ENCODE results near the gene TPD52L2.

TPD52L2 gene

DNA sequence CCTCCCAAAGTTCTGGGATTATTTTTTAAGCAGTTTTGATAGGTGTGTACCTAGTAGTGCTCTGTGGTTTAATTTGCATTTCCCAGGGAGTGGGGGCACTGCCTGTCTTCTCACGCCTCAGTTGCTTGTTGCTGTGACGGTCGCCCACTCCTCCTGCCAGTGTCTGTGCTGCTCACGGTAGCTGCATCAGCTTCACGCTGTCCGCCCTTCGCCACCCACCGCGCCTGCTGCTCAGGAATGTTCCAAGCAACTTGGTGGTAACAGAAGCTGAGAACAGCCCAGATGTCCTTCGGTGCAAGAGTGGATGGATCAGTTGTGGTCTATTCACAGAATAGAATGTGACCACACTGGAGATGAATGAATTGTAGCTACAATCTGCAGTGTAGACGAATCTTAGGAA, 52.7 kb downstream of the TPD52L2 start:
- TF ChIP-seq, protein P1, sequence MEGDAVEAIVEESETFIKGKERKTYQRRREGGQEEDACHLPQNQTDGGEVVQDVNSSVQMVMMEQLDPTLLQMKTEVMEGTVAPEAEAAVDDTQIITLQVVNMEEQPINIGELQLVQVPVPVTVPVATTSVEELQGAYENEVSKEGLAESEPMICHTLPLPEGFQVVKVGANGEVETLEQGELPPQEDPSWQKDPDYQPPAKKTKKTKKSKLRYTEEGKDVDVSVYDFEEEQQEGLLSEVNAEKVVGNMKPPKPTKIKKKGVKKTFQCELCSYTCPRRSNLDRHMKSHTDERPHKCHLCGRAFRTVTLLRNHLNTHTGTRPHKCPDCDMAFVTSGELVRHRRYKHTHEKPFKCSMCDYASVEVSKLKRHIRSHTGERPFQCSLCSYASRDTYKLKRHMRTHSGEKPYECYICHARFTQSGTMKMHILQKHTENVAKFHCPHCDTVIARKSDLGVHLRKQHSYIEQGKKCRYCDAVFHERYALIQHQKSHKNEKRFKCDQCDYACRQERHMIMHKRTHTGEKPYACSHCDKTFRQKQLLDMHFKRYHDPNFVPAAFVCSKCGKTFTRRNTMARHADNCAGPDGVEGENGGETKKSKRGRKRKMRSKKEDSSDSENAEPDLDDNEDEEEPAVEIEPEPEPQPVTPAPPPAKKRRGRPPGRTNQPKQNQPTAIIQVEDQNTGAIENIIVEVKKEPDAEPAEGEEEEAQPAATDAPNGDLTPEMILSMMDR (IDR thresholded peaks at IDR 0.05; ENCODE audit: insufficient read depth, low read length), result no peak
- TF ChIP-seq SPI1 (IDR thresholded peaks at IDR 0.05; ENCODE audit: borderline replicate concordance, low read depth), result no peak
- no peak for TF ChIP-seq GABPA (IDR thresholded peaks at IDR 0.05; ENCODE audit: low read depth)
- TF ChIP-seq, protein P2, sequence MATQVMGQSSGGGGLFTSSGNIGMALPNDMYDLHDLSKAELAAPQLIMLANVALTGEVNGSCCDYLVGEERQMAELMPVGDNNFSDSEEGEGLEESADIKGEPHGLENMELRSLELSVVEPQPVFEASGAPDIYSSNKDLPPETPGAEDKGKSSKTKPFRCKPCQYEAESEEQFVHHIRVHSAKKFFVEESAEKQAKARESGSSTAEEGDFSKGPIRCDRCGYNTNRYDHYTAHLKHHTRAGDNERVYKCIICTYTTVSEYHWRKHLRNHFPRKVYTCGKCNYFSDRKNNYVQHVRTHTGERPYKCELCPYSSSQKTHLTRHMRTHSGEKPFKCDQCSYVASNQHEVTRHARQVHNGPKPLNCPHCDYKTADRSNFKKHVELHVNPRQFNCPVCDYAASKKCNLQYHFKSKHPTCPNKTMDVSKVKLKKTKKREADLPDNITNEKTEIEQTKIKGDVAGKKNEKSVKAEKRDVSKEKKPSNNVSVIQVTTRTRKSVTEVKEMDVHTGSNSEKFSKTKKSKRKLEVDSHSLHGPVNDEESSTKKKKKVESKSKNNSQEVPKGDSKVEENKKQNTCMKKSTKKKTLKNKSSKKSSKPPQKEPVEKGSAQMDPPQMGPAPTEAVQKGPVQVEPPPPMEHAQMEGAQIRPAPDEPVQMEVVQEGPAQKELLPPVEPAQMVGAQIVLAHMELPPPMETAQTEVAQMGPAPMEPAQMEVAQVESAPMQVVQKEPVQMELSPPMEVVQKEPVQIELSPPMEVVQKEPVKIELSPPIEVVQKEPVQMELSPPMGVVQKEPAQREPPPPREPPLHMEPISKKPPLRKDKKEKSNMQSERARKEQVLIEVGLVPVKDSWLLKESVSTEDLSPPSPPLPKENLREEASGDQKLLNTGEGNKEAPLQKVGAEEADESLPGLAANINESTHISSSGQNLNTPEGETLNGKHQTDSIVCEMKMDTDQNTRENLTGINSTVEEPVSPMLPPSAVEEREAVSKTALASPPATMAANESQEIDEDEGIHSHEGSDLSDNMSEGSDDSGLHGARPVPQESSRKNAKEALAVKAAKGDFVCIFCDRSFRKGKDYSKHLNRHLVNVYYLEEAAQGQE (IDR thresholded peaks at IDR 0.05; ENCODE audit: insufficient replicate concordance, low read depth), result no peak
- TF ChIP-seq POLR2AphosphoS5 (IDR thresholded peaks at IDR 0.05; ENCODE audit: low read depth), result no peak

DNA sequence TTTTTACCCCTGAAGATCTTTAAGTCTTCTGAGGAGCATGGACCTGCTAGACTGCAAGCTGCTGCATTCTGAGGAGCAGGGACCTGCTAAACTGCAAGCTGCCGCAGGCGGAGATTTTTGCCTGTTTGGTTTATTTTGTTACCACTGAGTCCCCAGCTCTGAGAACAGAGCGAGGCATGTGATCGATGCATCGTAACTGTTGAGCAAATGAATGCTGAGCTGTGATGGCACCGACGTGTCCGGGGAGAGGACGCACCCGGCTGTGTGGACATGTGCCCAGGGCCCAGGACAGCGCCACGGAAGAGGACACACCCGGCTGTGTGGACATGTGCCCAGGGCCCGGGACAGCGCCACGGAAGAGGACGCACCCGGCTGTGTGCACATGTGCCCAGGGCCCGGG, 54.1 kb downstream of the TPD52L2 start:
- Histone ChIP-seq H3K4me3 (replicated peaks; ENCODE audit: insufficient read depth, low read length) (no peak overlapping the region), H3K27me3 (ENCODE audit: insufficient read depth, poor library complexity, severe bottlenecking) (no peaks in the 10 kb centered on the region), H3K27ac (replicated peaks) (no peak overlapping the region)
- no peak for DNase-seq (ENCODE audit: low read depth in 1 of 2, low spot score in 1 of 2)
- no peak for TF ChIP-seq SPI1 (IDR thresholded peaks at IDR 0.05; ENCODE audit: borderline replicate concordance, low read depth)
- no peak for TF ChIP-seq POLR2AphosphoS5 (IDR thresholded peaks at IDR 0.05; ENCODE audit: low read depth)
- TF ChIP-seq, protein P1 (IDR thresholded peaks at IDR 0.05; ENCODE audit: insufficient read depth, low read length), result no peak
- no peak for TF ChIP-seq GABPA (IDR thresholded peaks at IDR 0.05; ENCODE audit: low read depth)
- TF ChIP-seq, protein P2 (IDR thresholded peaks at IDR 0.05; ENCODE audit: insufficient replicate concordance, low read depth), result no peak

More for the DNA sequence above, 52.7 kb downstream of the TPD52L2 start:
- no peak overlapping the region for H3K4me3 ChIP-seq (replicated peaks; ENCODE audit: insufficient read depth, low read length)
- no peaks in the 10 kb centered on the region for H3K27me3 ChIP-seq (ENCODE audit: insufficient read depth, poor library complexity, severe bottlenecking)
- DNase-seq (ENCODE audit: low read depth in 1 of 2, low spot score in 1 of 2), result no peak
- H3K27ac ChIP-seq (replicated peaks), result no peak overlapping the region

DNA sequence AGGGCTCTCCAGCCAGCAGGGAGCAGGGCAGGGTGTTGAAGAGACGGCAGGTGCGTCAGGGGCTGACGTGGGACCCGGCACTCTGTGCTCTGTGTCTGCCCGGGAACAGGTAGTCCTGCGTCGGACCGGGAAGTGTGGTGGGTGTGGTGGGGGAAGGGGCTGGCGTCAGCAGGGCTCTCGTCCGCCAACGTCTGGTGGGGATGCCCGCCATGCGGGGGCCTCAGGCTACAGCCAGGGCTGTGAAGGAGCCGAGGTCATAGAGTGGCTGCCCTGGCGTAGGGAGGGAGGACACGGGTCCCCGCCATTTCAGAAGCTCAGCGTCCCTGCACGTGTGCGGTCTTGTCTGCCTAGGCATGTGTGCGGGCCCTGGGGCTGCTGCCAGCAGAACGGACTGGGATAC, 55.2 kb downstream of the TPD52L2 start:
- no peak overlapping the region for H3K27ac ChIP-seq (replicated peaks)
- TF ChIP-seq, protein P2 (IDR thresholded peaks at IDR 0.05; ENCODE audit: insufficient replicate concordance, low read depth), result no peak
- TF ChIP-seq POLR2AphosphoS5 (IDR thresholded peaks at IDR 0.05; ENCODE audit: low read depth), result no peak
- no peaks in the 10 kb centered on the region for H3K27me3 ChIP-seq (ENCODE audit: insufficient read depth, poor library complexity, severe bottlenecking)
- DNase-seq (ENCODE audit: low read depth in 1 of 2, low spot score in 1 of 2), result no peak
- H3K4me3 ChIP-seq (replicated peaks; ENCODE audit: insufficient read depth, low read length), result no peak overlapping the region

All from HL-60 (cell line).